H9 (cell line): ENCODE data around the gene CDS2. TPM values are rescaled to one million over a fixed set of nuclear protein-coding genes. Genes with fewer than 3 reads are reported as not detected.

ENCODE experiments used
- DNase-seq: peaks from one replicate; pipeline ENCODE4 v3.0.0-alpha.2; 2017
- H2AFZ ChIP-seq: one replicate; pipeline ENCODE4 v1.6.1; 2013; ENCODE audit warnings: mild to moderate bottlenecking, low read length, control low read depth, moderate library complexity
- H2AK5ac ChIP-seq: 2 replicates; pipeline ENCODE4 v1.6.1; 2013; ENCODE audit warnings: low read length, control low read depth, mixed read lengths; ENCODE audit not compliant: insufficient read length
- H2BK120ac ChIP-seq: one replicate; pipeline ENCODE4 v1.6.1; 2013; ENCODE audit warnings: low read depth, mild to moderate bottlenecking, low read length, control low read depth, inconsistent platforms; ENCODE audit not compliant: poor library complexity, severe bottlenecking
- H2BK12ac ChIP-seq: 2 replicates; pipeline ENCODE4 v1.6.1; 2013; ENCODE audit warnings: low read length, control low read depth, mixed read lengths, low read depth; ENCODE audit not compliant: insufficient read length
- H2BK15ac ChIP-seq: 2 replicates; pipeline ENCODE4 v1.6.1; 2013; ENCODE audit warnings: low read depth, low read length, control low read depth
- H2BK20ac ChIP-seq: one replicate; pipeline ENCODE4 v1.6.1; 2013; ENCODE audit warnings: low read depth, mild to moderate bottlenecking, low read length, control low read depth, inconsistent platforms; ENCODE audit not compliant: poor library complexity, severe bottlenecking
- H2BK5ac ChIP-seq: 2 replicates; pipeline ENCODE4 v1.6.1; 2013; ENCODE audit warnings: low read length, control low read depth, mixed read lengths; ENCODE audit not compliant: insufficient read length
- H3K14ac ChIP-seq: 2 replicates; pipeline ENCODE4 v1.6.1; 2013; ENCODE audit warnings: low read length, control low read depth; ENCODE audit not compliant: insufficient read depth
- H3K18ac ChIP-seq: 2 replicates; pipeline ENCODE4 v1.6.1; 2013; ENCODE audit warnings: low read depth, mild to moderate bottlenecking, mixed read lengths, low read length, control low read depth; ENCODE audit not compliant: insufficient read length
- H3K23ac ChIP-seq: 2 replicates; pipeline ENCODE4 v1.6.1; 2013; ENCODE audit warnings: low read length, control low read depth, mixed read lengths, low read depth; ENCODE audit not compliant: insufficient read length
- H3K23me2 ChIP-seq: 2 replicates; pipeline ENCODE4 v1.6.1; 2013; ENCODE audit warnings: low read depth, mild to moderate bottlenecking, mixed read lengths, low read length, control low read depth; ENCODE audit not compliant: insufficient read length, poor library complexity, severe bottlenecking
- H3K27ac ChIP-seq: 2 replicates; pipeline ENCODE4 v1.5.1; 2013; ENCODE audit warnings: low read length, control low read depth, mixed read lengths, low read depth; ENCODE audit not compliant: insufficient read length
- H3K27me3 ChIP-seq: 2 replicates; pipeline ENCODE4 v1.6.1; 2013; ENCODE audit warnings: low read length, control low read depth, inconsistent platforms; ENCODE audit not compliant: insufficient read depth
- H3K4ac ChIP-seq: 2 replicates; pipeline ENCODE4 v1.6.1; 2013; ENCODE audit warnings: low read depth, mild to moderate bottlenecking, control low read depth, inconsistent platforms, low read length, moderate library complexity
- H3K4me1 ChIP-seq: 2 replicates; pipeline ENCODE4 v1.6.1; 2013; ENCODE audit warnings: low read length, control low read depth, inconsistent platforms; ENCODE audit not compliant: insufficient read depth
- H3K4me2 ChIP-seq: 2 replicates; pipeline ENCODE4 v1.6.1; 2013; ENCODE audit warnings: low read length, control low read depth, mixed read lengths; ENCODE audit not compliant: insufficient read length, insufficient read depth
- H3K56ac ChIP-seq: 2 replicates; pipeline ENCODE4 v1.6.1; 2013; ENCODE audit warnings: low read depth, mild to moderate bottlenecking, mixed read lengths, low read length, control low read depth; ENCODE audit not compliant: insufficient read length
- H3K79me1 ChIP-seq: 2 replicates; pipeline ENCODE4 v1.6.1; 2013; ENCODE audit warnings: low read depth, mild to moderate bottlenecking, moderate library complexity, low read length, control low read depth, inconsistent platforms; ENCODE audit not compliant: insufficient read depth, poor library complexity, severe bottlenecking
- H3K79me2 ChIP-seq: 2 replicates; pipeline ENCODE4 v1.6.1; 2013; ENCODE audit warnings: low read length, control low read depth, inconsistent platforms; ENCODE audit not compliant: insufficient read depth
- H3K9ac ChIP-seq: 2 replicates; pipeline ENCODE4 v1.6.1; 2013; ENCODE audit warnings: low read length, control low read depth, mixed read lengths; ENCODE audit not compliant: insufficient read length; ENCODE audit errors: extremely low read depth
- H3K9me3 ChIP-seq: one replicate; pipeline ENCODE4 v1.6.1; 2013; ENCODE audit warnings: low read depth, low read length, inconsistent platforms; ENCODE audit not compliant: control insufficient read depth
- H3T11ph ChIP-seq: one replicate; pipeline ENCODE4 v1.6.1; 2013; ENCODE audit warnings: mild to moderate bottlenecking, low read length, control low read depth, inconsistent platforms
- H4K20me1 ChIP-seq: one replicate; pipeline ENCODE4 v1.6.1; 2013; ENCODE audit not compliant: control insufficient read depth, insufficient read length, insufficient read depth
- H4K5ac ChIP-seq: 2 replicates; pipeline ENCODE4 v1.6.1; 2013; ENCODE audit warnings: low read depth, mild to moderate bottlenecking, mixed read lengths, low read length, control low read depth; ENCODE audit not compliant: insufficient read length
- H4K8ac ChIP-seq: replicated peaks from 2 replicates; pipeline ENCODE4 v1.6.1; 2013; ENCODE audit warnings: low read length, control low read depth, mixed read lengths, low read depth; ENCODE audit not compliant: insufficient read length
- H4K91ac ChIP-seq: 2 replicates; pipeline ENCODE4 v1.6.1; 2013; ENCODE audit warnings: low read depth, mild to moderate bottlenecking, moderate library complexity, mixed read lengths, low read length, control low read depth; ENCODE audit not compliant: insufficient read length
- H3K27ac Mint-ChIP-seq, 3 experiments: 2 replicates in 2 of 3; 3 replicates in 1 of 3; pipeline ENCODE4 v1.8.0; 2020 to 2021; ENCODE audit warnings: mixed read lengths in 3 of 3, mild to moderate bottlenecking in 1 of 3, moderate library complexity in 1 of 3
- H3K27me3 Mint-ChIP-seq: 2 replicates; pipeline ENCODE4 v1.8.0; 2021; ENCODE audit warnings: low read depth, mild to moderate bottlenecking, moderate library complexity, mixed read lengths
- H3K36me3 Mint-ChIP-seq, 3 experiments: 2 replicates in 2 of 3; 3 replicates in 1 of 3; pipeline ENCODE4 v1.8.0; 2020 to 2021; ENCODE audit warnings: low read depth in 3 of 3, mixed read lengths in 3 of 3; ENCODE audit not compliant: insufficient read depth in 1 of 3
- H3K4me1 Mint-ChIP-seq, 2 experiments: 2 replicates each; pipeline ENCODE4 v1.8.0; 2020; ENCODE audit warnings: mixed read lengths in 2 of 2
- H3K4me3 Mint-ChIP-seq, 2 experiments: 2 replicates in 1 of 2; 3 replicates in 1 of 2; pipeline ENCODE4 v1.8.0; 2020 to 2021; ENCODE audit warnings: mild to moderate bottlenecking in 2 of 2, mixed read lengths in 2 of 2, moderate library complexity in 1 of 2
- H3K9me3 Mint-ChIP-seq, 2 experiments: 2 replicates in 1 of 2; 3 replicates in 1 of 2; pipeline ENCODE4 v1.8.0; 2020; ENCODE audit warnings: mild to moderate bottlenecking in 2 of 2, mixed read lengths in 2 of 2, moderate library complexity in 1 of 2
- WGBS: extraction: QIAGEN DNeasy Blood & Tissue Kit; methylation state at CpG from one replicate; pipeline ENCODE4 v1.1.7; 2013; ENCODE audit warnings: missing lambda C conversion rate, low lambda C conversion rate, mixed read lengths; ENCODE audit not compliant: insufficient read length; ENCODE audit errors: extremely low coverage; 5-methylcytosine and 5-hydroxymethylcytosine counted together
- total RNA-seq: library from RNA; stranded (reverse); gene quantifications from 2 replicates; pipeline ENCODE4 v1.2.1, GENCODE V29; 2021
- TF ChIP-seq, protein P1 (sequence below): fragments of 200-600 bp; sonication (generic); conservative IDR thresholded peaks from 3 replicates; pipeline ENCODE4 v1.8.0; 2021; ENCODE audit warnings: antibody characterized with exemption, mild to moderate bottlenecking

The CDS2 gene
- total RNA-seq, 1 experiment from 2014 or later = 63.2 TPM

- Histone ChIP-seq H3T11ph (no peak overlapping the region), H4K91ac (no peak overlapping the region), H3K4me1 (no peaks in the 10 kb centered on the region), H3K79me1 (no peaks in the 10 kb centered on the region), H2BK20ac (no peak overlapping the region), H3K27me3 (no peaks in the 10 kb centered on the region), H3K14ac (no peak overlapping the region), H2BK12ac (no peak overlapping the region), H3K4me2 (no peak overlapping the region), H2BK15ac (no peak overlapping the region), H2AFZ (no peak overlapping the region), H3K23ac (no peak overlapping the region), H2BK5ac (no peak overlapping the region), H3K27ac (no peak overlapping the region), H3K9me3 (no peaks in the 10 kb centered on the region), H2BK120ac (no peak overlapping the region), H3K23me2 (no peaks in the 10 kb centered on the region), H3K18ac (no peak overlapping the region), H2AK5ac (no peak overlapping the region), H4K20me1 (no peaks in the 10 kb centered on the region), H3K9ac (no peak overlapping the region), H3K79me2 (no peaks in the 10 kb centered on the region), H3K56ac (no peak overlapping the region), H3K4ac (no peak overlapping the region), H4K5ac (no peak overlapping the region), H4K8ac (no peak overlapping the region)
- Mint-ChIP-seq H3K4me3 (no peak overlapping the region), H3K27ac (peak overlapping the region; percentile 21 to 77 (median 39); a peak in 4 of 7 replicates), H3K4me1 (peaks cover 25 to 41% of the 10 kb centered on the region in 2 experiments), H3K27me3 (no peaks in the 10 kb centered on the region), H3K9me3 (no peaks in the 10 kb centered on the region), H3K36me3 (peaks cover 10 to 35% (median 20%) of the 10 kb centered on the region in 3 experiments; a peak in 6 of 7 replicates)
- TF ChIP-seq, protein P1, sequence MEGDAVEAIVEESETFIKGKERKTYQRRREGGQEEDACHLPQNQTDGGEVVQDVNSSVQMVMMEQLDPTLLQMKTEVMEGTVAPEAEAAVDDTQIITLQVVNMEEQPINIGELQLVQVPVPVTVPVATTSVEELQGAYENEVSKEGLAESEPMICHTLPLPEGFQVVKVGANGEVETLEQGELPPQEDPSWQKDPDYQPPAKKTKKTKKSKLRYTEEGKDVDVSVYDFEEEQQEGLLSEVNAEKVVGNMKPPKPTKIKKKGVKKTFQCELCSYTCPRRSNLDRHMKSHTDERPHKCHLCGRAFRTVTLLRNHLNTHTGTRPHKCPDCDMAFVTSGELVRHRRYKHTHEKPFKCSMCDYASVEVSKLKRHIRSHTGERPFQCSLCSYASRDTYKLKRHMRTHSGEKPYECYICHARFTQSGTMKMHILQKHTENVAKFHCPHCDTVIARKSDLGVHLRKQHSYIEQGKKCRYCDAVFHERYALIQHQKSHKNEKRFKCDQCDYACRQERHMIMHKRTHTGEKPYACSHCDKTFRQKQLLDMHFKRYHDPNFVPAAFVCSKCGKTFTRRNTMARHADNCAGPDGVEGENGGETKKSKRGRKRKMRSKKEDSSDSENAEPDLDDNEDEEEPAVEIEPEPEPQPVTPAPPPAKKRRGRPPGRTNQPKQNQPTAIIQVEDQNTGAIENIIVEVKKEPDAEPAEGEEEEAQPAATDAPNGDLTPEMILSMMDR = peak; percentile 85
- peak; percentile 58 for DNase-seq
- no CpG with 5 or more reads among the region's 9 CpGs for WGBS
These were observed 65.2 kb downstream of the CDS2 start for GRCh38 chr20:5191829-5192569.
